Stimulated activated CD8-positive, alpha-beta memory T cell treated with anti-CD3 and anti-CD28 coated beads, Interleukin-15, amount 100 ng/mL, for 1 hour (primary cell): Measurements from ENCODE around the gene PXDC1.
"Not testable (repeated sequence)": the region's sequence is repeated elsewhere in the genome, so short reads cannot be mapped to it uniquely, and the experiment has no call there.

ENCODE experiments used
- DNase-seq: peaks from one replicate; pipeline ENCODE4 v3.0.0-alpha.2; 2020; ENCODE audit warnings: low read depth

The PXDC1 gene

GRCh38 chr6:3708540-3708939 lies 43.0 kb downstream of the PXDC1 start:
- no peak for DNase-seq

GRCh38 chr6:3707751-3708412 lies 43.6 kb downstream of the PXDC1 start:
- no peak for DNase-seq

- no peak for DNase-seq
Measured at GRCh38 chr6:3707024-3707423, 44.5 kb downstream of the PXDC1 start.

GRCh38 chr6:3706547-3706946 lies 45.0 kb downstream of the PXDC1 start:
- no peak for DNase-seq

GRCh38 chr6:3701631-3702030 lies 49.9 kb downstream of the PXDC1 start:
- no peak for DNase-seq

GRCh38 chr6:3699231-3699630 lies 52.3 kb downstream of the PXDC1 start:
- no peak for DNase-seq

GRCh38 chr6:3698021-3698420 lies 53.5 kb downstream of the PXDC1 start:
- DNase-seq, result no peak

- no peak for DNase-seq
Measured at GRCh38 chr6:3697609-3698008, 53.9 kb downstream of the PXDC1 start.

GRCh38 chr6:3696525-3697088 lies 54.9 kb downstream of the PXDC1 start:
- DNase-seq, result no peak

GRCh38 chr6:3695065-3695817 lies 56.3 kb downstream of the PXDC1 start:
- DNase-seq, result no peak

- no peak for DNase-seq
Measured at GRCh38 chr6:3693831-3694230, 57.7 kb downstream of the PXDC1 start.

- no peak for DNase-seq
Measured at GRCh38 chr6:3690506-3690905, 61.0 kb downstream of the PXDC1 start.

GRCh38 chr6:3687847-3688246 lies 63.7 kb downstream of the PXDC1 start:
- DNase-seq, result no peak

- no peak for DNase-seq
Measured at GRCh38 chr6:3683331-3683730, 68.2 kb downstream of the PXDC1 start.

- DNase-seq, result no peak
Measured at GRCh38 chr6:3678946-3679345, 72.6 kb downstream of the PXDC1 start.

- DNase-seq, result not testable (repeated sequence)
Measured at GRCh38 chr6:3677751-3678150, 73.8 kb downstream of the PXDC1 start.

- not testable (repeated sequence) for DNase-seq
Measured at GRCh38 chr6:3677351-3677750, 74.2 kb downstream of the PXDC1 start.
